NB4 (cell line): ENCODE results near the gene STK40.

Source experiments
- DNase-seq: peaks from one replicate; pipeline ENCODE4 v3.0.0; 2010; ENCODE audit warnings: low read depth
- H3K4me3 ChIP-seq: one replicate; pipeline ENCODE4 v1.5.1; 2011; ENCODE audit warnings: mild to moderate bottlenecking, low read depth, low read length, moderate library complexity
- MYC ChIP-seq: IDR thresholded peaks from 2 replicates; pipeline ENCODE4 v1.6.1; 2011; ENCODE audit warnings: low read depth, low read length
- POLR2A ChIP-seq: IDR thresholded peaks from 2 replicates; pipeline ENCODE4 v1.6.1; 2011; ENCODE audit warnings: mild to moderate bottlenecking; ENCODE audit not compliant: insufficient read length; ENCODE audit errors: extremely low read depth
- TF ChIP-seq, protein P1 (sequence below): IDR thresholded peaks from 2 replicates; pipeline ENCODE4 v1.6.1; 2011; ENCODE audit warnings: low read depth, low read length
- TF ChIP-seq, protein P2 (sequence below): IDR thresholded peaks from one replicate; pipeline ENCODE4 v1.5.1; 2012; ENCODE audit warnings: low read depth, low read length

The STK40 gene

DNA sequence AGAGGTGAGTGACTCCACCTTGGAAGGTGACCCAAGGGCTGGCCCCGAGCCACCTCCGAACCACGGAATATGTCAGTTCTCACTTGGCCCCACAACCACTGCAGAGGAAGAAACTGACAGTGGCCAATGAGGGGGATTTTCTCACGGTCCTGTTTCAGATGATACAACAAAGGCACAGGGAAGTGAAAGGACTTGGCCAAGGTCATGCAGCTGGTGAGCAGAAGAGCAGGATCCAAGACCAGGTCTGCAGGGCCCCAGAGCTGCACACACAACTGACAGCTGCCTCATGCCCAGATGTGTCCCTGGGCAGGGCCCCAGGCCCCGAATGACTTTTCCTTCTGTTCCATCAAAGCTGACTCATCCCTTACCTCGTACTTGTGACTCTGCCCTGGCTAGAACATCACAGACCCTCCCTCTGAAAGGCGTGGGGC lies 36.5 kb downstream of the STK40 start:
- no peak overlapping the region for H3K4me3 ChIP-seq
- no peak for TF ChIP-seq MYC
- TF ChIP-seq, protein P1, sequence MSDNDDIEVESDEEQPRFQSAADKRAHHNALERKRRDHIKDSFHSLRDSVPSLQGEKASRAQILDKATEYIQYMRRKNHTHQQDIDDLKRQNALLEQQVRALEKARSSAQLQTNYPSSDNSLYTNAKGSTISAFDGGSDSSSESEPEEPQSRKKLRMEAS = no peak
- TF ChIP-seq, protein P2, sequence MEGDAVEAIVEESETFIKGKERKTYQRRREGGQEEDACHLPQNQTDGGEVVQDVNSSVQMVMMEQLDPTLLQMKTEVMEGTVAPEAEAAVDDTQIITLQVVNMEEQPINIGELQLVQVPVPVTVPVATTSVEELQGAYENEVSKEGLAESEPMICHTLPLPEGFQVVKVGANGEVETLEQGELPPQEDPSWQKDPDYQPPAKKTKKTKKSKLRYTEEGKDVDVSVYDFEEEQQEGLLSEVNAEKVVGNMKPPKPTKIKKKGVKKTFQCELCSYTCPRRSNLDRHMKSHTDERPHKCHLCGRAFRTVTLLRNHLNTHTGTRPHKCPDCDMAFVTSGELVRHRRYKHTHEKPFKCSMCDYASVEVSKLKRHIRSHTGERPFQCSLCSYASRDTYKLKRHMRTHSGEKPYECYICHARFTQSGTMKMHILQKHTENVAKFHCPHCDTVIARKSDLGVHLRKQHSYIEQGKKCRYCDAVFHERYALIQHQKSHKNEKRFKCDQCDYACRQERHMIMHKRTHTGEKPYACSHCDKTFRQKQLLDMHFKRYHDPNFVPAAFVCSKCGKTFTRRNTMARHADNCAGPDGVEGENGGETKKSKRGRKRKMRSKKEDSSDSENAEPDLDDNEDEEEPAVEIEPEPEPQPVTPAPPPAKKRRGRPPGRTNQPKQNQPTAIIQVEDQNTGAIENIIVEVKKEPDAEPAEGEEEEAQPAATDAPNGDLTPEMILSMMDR = no peak
- TF ChIP-seq POLR2A = no peak
- DNase-seq = peak; percentile 18

DNA sequence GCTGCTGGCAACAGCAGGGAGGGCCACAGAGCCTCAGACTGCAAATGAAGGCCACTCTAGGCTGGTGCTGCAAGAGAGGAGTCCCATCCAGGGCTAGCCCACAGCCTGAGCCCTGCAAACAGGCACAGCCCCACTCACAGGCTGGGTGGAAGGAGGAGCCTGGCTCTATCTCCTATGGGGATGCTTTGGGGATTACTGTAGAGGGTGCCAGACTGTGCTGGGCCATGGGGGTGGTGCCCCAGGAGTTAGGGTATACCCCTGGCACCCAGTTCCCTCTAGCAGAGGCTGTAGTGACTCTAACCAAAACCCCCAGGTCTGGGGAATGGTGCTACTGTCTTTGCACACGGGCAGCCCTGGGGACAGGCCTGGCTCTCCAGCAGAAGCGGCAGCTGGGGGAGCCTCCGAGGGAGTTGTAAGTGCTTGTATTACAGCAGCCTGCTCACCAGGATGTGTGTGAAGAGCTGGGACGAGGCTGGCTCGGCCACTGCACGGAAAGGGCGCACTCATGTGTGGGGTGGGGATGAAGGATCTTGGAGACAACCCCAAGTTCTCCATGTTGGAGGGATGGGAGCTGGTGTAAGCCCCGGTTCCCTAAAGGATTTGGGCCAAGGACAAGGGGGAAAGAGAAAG lies 38.9 kb downstream of the STK40 start:
- TF ChIP-seq POLR2A = no peak
- TF ChIP-seq, protein P1 = no peak
- TF ChIP-seq, protein P2 = no peak
- no peak for TF ChIP-seq MYC

DNA sequence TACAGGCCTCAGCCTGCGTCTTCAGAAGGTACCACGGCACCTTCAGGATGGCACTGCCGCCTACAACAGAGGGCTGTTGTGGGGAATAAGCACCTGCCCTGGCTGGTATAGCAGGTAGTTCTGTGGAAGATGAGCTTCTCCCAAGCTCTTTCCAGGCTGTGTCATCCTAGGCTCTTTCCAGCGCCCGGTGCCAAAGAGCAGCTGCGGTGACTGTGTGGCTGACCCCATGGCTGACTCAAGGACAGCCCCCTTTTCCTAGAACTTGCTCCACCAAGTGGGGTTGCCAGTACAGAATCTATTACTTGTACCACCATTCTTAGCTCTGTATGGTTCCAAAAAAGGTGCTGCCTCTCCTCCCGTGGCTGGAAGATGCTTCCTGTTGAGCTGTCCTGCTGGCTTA lies 40.4 kb downstream of the STK40 start:
- TF ChIP-seq, protein P1 = no peak
- TF ChIP-seq MYC (no peak), POLR2A (no peak)
- TF ChIP-seq, protein P2 = no peak
- no peak for DNase-seq
- no peak overlapping the region for H3K4me3 ChIP-seq

More for the DNA sequence above, 38.9 kb downstream of the STK40 start:
- no peak for DNase-seq
- H3K4me3 ChIP-seq = no peak overlapping the region

DNA sequence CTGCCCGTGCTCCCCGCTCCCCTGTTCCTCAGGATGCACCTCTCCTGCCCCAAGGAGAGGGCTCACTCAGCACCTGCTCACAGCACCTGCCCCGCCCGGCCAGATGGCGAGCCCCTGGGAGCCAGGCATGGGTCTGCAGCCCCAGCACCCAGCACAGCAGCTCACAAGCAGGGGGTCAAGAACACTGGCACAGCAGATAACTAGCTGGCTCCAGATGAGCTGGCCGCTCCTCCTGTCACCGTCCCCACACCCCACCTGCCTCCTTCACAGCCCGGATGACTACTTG lies 41.4 kb downstream of the STK40 start:
- TF ChIP-seq POLR2A = no peak
- TF ChIP-seq, protein P1 = no peak
- TF ChIP-seq, protein P2 = no peak
- no peak for TF ChIP-seq MYC
- no peak for DNase-seq
- no peak overlapping the region for H3K4me3 ChIP-seq

DNA sequence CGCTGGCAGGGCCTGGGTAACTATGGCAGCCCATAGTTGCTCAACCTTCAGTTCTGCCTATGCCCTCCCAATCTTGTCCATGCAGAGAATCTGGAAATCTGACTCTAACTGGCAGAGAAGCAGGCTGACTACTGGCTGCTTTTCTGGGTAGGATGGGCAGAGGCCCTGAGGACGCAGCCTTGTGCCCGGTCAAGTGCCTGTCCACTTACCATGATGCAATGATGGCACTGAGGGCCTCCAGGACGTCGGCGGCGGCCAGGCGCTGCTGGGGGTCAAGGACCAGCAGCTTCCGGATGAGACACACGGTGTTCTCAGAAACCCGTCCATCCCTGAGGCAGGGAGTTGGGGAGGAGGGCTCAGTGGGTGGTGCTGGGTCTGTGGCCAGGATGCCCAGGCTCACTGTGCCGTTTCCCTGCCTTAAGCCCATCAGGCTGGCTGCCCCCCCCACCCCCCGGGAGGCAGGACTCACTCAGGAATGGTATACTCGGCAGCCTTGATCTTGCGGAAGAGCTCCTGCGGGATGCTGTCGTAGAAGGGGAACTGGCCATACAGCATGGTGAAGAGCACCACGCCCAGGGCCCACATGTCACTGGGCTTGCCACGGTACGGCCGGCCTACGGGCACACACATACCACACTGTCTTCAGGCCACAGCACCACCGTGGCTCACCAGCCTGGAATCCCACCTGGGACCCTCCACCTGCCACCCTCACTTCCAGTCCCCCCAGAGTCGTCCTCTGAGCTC lies 41.9 kb downstream of the STK40 start:
- no peak for DNase-seq
- TF ChIP-seq, protein P1 = no peak

DNA sequence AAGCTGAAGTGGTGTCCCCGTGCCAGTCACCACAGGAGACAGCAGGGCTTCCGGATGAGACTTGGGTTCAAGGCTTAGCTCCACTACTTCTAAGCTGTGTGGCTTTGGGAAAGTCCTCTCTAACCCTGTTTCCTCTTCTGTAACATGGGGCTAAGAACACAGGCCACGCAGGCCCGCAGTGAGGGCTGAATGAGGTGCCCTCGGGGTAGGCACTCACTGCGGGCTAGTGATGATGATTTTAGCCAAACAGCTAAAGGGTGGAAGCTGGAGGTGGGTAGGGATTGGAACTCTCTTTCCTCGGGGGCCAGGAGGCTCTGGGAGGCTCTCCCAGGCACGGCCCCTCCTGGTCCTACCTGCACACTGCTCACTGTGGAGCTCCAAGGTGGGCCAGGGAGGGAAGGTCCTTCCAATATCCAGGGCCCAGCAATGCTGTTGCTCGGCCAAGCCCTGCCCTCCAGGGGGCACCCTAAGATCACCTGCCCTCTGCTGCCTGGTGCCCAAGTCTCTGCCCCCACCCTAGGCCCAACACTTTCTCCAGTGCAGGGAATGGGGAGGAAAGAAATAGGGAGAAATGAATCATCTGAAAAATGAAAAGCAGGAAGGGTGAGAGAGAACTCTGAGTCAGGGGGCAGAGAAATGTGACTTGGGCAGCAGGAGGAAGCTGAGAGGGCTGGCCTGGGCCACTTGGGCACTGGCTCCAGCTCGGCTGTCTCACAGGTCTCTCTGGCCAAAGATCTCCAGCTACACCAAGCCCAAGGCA lies 43.1 kb downstream of the STK40 start:
- TF ChIP-seq, protein P2 = peak; percentile 74
- no peak for TF ChIP-seq MYC
- H3K4me3 ChIP-seq = no peak overlapping the region
- peak; percentile 58 for DNase-seq

More for the DNA sequence above, 41.9 kb downstream of the STK40 start:
- H3K4me3 ChIP-seq = no peak overlapping the region
